ENCODE results near the gene ORM1. TPM values are rescaled to one million over a fixed set of nuclear protein-coding genes. Genes with fewer than 3 reads are reported as not detected.
A peak's percentile ranks its signal among the peaks of the same experiment; 100 is the strongest.

Gene ORM1
- total and polyA plus RNA-seq, 7 experiments from 2014 or later = 0.29 TPM; not detected in 6

DNA sequence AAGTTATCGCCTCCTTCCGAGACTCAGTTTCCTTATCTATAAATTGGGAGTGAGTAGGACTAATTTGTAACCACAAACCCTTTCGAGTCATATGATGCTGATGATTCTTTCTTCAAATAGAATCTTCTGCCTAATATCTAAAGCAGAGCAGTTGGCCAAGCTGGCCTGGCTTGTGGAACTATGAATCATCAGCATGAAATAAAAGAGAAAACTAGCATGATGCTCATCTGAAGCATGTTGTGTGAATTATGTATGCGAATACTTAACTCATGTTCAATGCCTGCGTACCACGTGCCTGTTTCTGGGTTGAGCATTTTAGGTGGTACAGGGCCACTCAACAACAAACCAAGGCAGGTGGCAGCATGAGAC, 15.0 kb upstream of the ORM1 start:
- Histone ChIP-seq H3K27ac (ENCODE audit: low read depth, low read length) (no peak overlapping the region), H3K4me1 (ENCODE audit: control insufficient read depth in 2 of 2, insufficient read depth in 2 of 2, low read length in 2 of 2) (no peaks in the 10 kb centered on the region), H3K4me3 (ENCODE audit: low read length) (no peak overlapping the region), H3K9me3 (ENCODE audit: control insufficient read depth in 2 of 3, low read length in 3 of 3) (no peaks in the 10 kb centered on the region), H3K36me3 (ENCODE audit: control insufficient read depth in 2 of 3, insufficient read depth in 3 of 3, low read length in 3 of 3) (no peaks in the 10 kb centered on the region), H3K27me3 (ENCODE audit: control insufficient read depth in 2 of 2, insufficient read depth in 2 of 2, low read length in 2 of 2) (no peaks in the 10 kb centered on the region)
- H3K36me3 Mint-ChIP-seq = no peaks in the 10 kb centered on the region
- intact Hi-C loops (cut with micrococcal nuclease) = no loop called here
- DNase-seq (no peak), ATAC-seq (no peak)
- peak overlapping the region in 1 of 9 donors; percentile 64 for H3K27ac Mint-ChIP-seq
- H3K27me3 Mint-ChIP-seq = no peaks in the 10 kb centered on the region
- no peaks in the 10 kb centered on the region for H3K9me3 Mint-ChIP-seq
- POLR2A ChIA-PET = no interaction called here
- H3K4me1 Mint-ChIP-seq = peaks cover 0 to 16% (median 4%) of the 10 kb centered on the region in 7 donors
- CTCF ChIA-PET = interaction anchor here (0.7 to 1.2 kb wide), 2 partner anchors 20 to 467 kb away, joined by 3 read pairs; no protein-coding TSS in a partner anchor
- H3K4me3 Mint-ChIP-seq = no peak overlapping the region

DNA sequence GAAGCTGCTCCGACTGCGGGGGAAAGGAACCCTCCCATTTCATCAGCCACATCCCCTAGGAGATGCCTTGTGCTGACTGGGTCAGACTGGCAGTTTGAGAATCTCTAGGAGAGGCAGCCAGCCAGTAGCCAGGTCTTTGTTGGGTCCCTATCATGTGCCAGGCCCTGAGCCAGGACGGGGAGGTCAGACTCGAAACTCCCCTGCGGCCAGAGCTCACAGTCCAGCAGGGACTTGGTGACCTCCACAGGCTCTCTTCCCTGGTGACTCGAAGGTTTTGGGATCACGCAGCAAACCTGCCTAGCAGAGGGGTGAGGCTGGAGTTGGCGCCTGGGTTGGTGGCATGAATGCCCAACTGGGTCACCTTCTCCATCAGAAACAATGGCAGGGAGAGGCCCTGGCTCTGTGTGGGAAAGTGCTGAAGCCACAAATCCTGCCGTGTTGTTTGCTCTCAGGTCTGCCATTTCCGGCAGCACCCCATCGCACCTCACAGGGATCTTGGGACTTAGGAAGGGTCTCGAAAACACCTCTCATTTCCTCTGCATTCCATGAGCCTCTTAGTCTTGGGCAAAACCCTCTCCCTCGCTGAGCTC, 14.4 kb upstream of the ORM1 start:
- H3K9me3 ChIP-seq (ENCODE audit: control insufficient read depth in 2 of 3, low read length in 3 of 3) = no peaks in the 10 kb centered on the region
- H3K4me3 ChIP-seq (ENCODE audit: low read length) = no peak overlapping the region
- DNase-seq (peak in 1 of 9 donors; percentile 17), ATAC-seq (no peak)
- H3K36me3 ChIP-seq (ENCODE audit: control insufficient read depth in 2 of 3, insufficient read depth in 3 of 3, low read length in 3 of 3) = no peaks in the 10 kb centered on the region
- peaks cover 0 to 16% (median 4%) of the 10 kb centered on the region in 7 donors for H3K4me1 Mint-ChIP-seq
- ChIA-PET POLR2A (no interaction called here), CTCF (interaction anchor here (0.7 to 1.2 kb wide), 2 partner anchors 21 to 467 kb away, joined by 3 read pairs; no protein-coding TSS in a partner anchor)
- no peak overlapping the region for H3K27ac Mint-ChIP-seq
- H3K36me3 Mint-ChIP-seq = no peaks in the 10 kb centered on the region
- no peaks in the 10 kb centered on the region for H3K27me3 Mint-ChIP-seq
- H3K27me3 ChIP-seq (ENCODE audit: control insufficient read depth in 2 of 2, insufficient read depth in 2 of 2, low read length in 2 of 2) = no peaks in the 10 kb centered on the region
- H3K27ac ChIP-seq (ENCODE audit: low read depth, low read length) = no peak overlapping the region
- H3K9me3 Mint-ChIP-seq = no peaks in the 10 kb centered on the region
- intact Hi-C loops (cut with micrococcal nuclease) = no loop called here
- H3K4me3 Mint-ChIP-seq = no peak overlapping the region
- no peaks in the 10 kb centered on the region for H3K4me1 ChIP-seq (ENCODE audit: control insufficient read depth in 2 of 2, insufficient read depth in 2 of 2, low read length in 2 of 2)

DNA sequence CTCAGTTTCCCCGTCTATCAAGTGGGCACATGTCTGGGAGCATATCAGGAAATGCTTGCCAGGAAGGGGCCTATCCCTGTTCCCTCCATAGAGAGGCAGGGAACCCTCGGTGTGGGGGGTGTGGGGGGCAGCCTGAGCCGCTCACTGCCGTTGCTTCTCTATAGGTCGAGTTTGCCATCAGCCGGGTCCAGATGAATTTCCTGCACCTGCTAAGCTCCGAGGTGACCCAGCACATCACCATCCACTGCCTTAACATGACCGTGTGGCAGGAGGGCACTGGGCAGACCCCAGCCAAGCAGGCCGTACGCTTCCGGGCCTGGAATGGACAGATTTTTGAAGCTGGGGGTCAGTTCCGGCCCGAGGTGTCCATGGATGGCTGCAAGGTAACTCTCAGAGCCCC, 13.8 kb upstream of the ORM1 start:
- Mint-ChIP-seq H3K4me1 (peaks cover 0 to 15% (median 4%) of the 10 kb centered on the region in 7 donors), H3K36me3 (no peaks in the 10 kb centered on the region), H3K27me3 (no peaks in the 10 kb centered on the region), H3K9me3 (no peaks in the 10 kb centered on the region), H3K27ac (no peak overlapping the region), H3K4me3 (no peak overlapping the region)
- ATAC-seq (no peak), DNase-seq (no peak)
- no peaks in the 10 kb centered on the region for H3K27me3 ChIP-seq (ENCODE audit: control insufficient read depth in 2 of 2, insufficient read depth in 2 of 2, low read length in 2 of 2)
- H3K4me3 ChIP-seq (ENCODE audit: low read length) = no peak overlapping the region
- H3K36me3 ChIP-seq (ENCODE audit: control insufficient read depth in 2 of 3, insufficient read depth in 3 of 3, low read length in 3 of 3) = no peaks in the 10 kb centered on the region
- no peaks in the 10 kb centered on the region for H3K9me3 ChIP-seq (ENCODE audit: control insufficient read depth in 2 of 3, low read length in 3 of 3)
- intact Hi-C loops (cut with micrococcal nuclease) = no loop called here
- POLR2A ChIA-PET = no interaction called here
- CTCF ChIA-PET = no interaction called here
- no peak overlapping the region for H3K27ac ChIP-seq (ENCODE audit: low read depth, low read length)
- H3K4me1 ChIP-seq (ENCODE audit: control insufficient read depth in 2 of 2, insufficient read depth in 2 of 2, low read length in 2 of 2) = no peaks in the 10 kb centered on the region

DNA sequence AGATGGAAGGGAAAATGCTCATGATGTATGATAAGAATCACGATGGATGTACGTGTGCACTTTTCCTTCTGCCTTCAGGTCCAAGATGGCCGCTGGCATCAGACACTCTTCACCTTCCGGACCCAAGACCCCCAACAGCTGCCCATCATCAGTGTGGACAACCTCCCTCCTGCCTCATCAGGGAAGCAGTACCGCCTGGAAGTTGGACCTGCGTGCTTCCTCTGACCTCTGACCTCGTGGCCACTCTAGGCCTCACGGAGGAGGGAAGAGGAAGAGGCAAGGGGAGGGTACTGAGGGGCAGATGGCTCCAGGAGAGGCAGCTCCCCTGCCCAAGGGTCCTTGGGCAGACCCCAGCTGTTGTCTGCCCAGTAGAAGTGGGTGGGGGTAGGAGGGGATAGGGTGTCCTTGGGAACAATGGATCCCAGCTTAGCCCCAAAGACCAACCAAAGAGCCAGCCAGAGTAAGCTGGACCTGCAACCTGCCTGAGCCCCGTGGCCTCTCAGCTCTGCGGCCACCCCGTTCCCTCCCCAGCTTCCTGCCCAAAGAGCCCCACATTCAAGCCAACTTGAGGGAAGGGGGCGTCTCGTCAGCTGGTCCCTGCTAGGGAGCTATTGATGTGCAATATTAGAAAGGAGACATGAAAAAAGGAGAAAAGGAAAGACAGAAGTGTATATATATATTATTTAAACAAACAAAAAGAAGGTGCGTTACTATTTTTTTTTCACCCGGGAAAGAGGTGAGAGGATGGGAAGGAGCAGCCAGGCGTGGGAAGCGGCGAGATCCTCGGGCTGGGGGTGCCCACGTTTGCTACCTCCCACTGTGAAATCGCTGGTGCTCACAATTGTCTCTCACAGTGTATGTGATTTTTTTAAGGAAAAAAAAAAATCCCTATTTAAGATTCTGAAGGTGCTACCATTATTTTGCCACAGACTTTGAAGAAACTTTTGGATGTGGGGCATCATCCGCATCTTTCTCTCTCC, 12.1 kb upstream of the ORM1 start:
- Mint-ChIP-seq H3K36me3 (no peaks in the 10 kb centered on the region), H3K4me1 (peaks cover 0 to 5% (median under 1%) of the 10 kb centered on the region in 7 donors), H3K27ac (peak overlapping the region in 1 of 9 donors; percentile 10), H3K9me3 (no peaks in the 10 kb centered on the region), H3K4me3 (no peak overlapping the region), H3K27me3 (no peaks in the 10 kb centered on the region)
- H3K4me3 ChIP-seq (ENCODE audit: low read length) = no peak overlapping the region
- DNase-seq = peak in 1 of 9 donors; percentile 16
- no peak overlapping the region for H3K27ac ChIP-seq (ENCODE audit: low read depth, low read length)
- no peaks in the 10 kb centered on the region for H3K9me3 ChIP-seq (ENCODE audit: control insufficient read depth in 2 of 3, low read length in 3 of 3)
- no peaks in the 10 kb centered on the region for H3K27me3 ChIP-seq (ENCODE audit: control insufficient read depth in 2 of 2, insufficient read depth in 2 of 2, low read length in 2 of 2)
- H3K36me3 ChIP-seq (ENCODE audit: control insufficient read depth in 2 of 3, insufficient read depth in 3 of 3, low read length in 3 of 3) = no peaks in the 10 kb centered on the region
- intact Hi-C loops (cut with micrococcal nuclease) = no loop called here
- ChIA-PET POLR2A (interaction anchor here (0.5 kb wide), 1 partner anchor 9 kb away, joined by 3 read pairs; no protein-coding TSS in a partner anchor), CTCF (no interaction called here)
- ATAC-seq = no peak
- H3K4me1 ChIP-seq (ENCODE audit: control insufficient read depth in 2 of 2, insufficient read depth in 2 of 2, low read length in 2 of 2) = no peaks in the 10 kb centered on the region

DNA sequence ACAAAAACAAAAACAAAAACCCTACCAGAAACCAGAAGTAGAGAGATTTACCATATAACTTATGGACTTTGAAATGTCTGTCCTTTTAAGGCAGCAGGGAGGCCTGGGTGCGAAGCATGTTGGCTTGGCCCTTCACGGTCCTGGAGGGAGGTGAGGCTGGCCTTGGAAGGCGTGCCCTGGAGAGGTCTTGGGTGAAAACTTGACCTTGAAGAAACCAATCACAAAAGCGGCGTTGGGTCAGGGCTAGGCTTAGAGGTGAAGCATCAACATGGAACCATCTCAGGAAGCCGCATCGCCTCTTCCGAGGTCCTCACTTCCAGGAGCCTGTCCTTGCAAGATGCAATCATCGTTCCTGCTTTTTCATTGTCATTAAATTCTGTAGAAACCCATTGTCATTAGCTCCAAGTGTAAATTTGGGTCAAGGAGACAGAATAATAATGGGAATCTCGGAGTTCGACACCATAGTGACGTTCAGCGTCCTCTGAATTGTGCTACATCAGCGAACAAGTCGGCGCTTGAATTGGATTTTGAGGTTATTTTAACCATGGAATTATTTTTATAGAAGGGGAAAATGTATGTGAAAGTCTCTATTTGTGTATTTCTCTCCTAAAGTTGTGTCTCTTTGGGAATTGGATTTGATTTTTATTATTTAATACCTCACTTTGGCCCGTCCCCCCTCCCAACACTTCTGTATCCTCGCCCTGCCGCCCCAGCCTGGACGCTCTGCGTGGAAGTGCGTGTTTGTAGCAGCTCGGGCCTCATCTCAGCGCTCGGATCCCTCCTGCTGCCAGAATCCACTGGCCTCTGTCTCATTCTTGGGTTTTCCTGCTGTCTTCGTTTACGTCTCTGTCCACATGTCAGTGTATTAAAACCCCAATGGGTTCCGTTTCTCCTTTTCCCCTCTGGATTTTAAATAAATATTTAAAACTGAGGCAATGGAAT, 11.1 kb upstream of the ORM1 start:
- Mint-ChIP-seq H3K4me3 (no peak overlapping the region), H3K9me3 (no peaks in the 10 kb centered on the region), H3K27ac (no peak overlapping the region), H3K27me3 (no peaks in the 10 kb centered on the region), H3K4me1 (peaks cover 0 to 3% (median 0%) of the 10 kb centered on the region in 7 donors), H3K36me3 (no peaks in the 10 kb centered on the region)
- Histone ChIP-seq H3K9me3 (ENCODE audit: control insufficient read depth in 2 of 3, low read length in 3 of 3) (no peaks in the 10 kb centered on the region), H3K4me1 (ENCODE audit: control insufficient read depth in 2 of 2, insufficient read depth in 2 of 2, low read length in 2 of 2) (no peaks in the 10 kb centered on the region), H3K36me3 (ENCODE audit: control insufficient read depth in 2 of 3, insufficient read depth in 3 of 3, low read length in 3 of 3) (no peaks in the 10 kb centered on the region), H3K27ac (ENCODE audit: low read depth, low read length) (no peak overlapping the region), H3K4me3 (ENCODE audit: low read length) (no peak overlapping the region), H3K27me3 (ENCODE audit: control insufficient read depth in 2 of 2, insufficient read depth in 2 of 2, low read length in 2 of 2) (no peaks in the 10 kb centered on the region)
- ATAC-seq (no peak), DNase-seq (peak in 1 of 9 donors; percentile 4)
- intact Hi-C loops (cut with micrococcal nuclease) = no loop called here
- ChIA-PET CTCF (no interaction called here), POLR2A (no interaction called here)

DNA sequence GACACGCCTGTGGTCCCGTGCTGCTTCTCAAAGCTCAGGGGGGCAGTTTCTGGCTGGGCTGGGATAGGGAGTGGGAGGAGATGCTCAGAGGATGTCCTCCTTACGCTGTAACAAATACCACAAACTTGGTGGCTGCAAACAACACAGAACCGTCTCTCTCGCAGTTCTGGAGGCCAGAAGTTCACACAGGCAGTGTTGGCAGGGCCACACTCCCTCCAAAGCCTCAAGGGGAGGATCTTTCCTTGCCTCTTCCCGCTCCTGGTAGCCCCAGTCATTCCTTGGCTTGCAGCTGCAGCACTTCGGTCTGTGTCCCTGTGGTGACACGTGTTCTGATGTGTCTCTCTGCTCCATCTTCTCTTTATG, 10.4 kb upstream of the ORM1 start:
- intact Hi-C loops (cut with micrococcal nuclease) = no loop called here

More for the DNA sequence above, 10.4 kb upstream of the ORM1 start:
- DNase-seq (peak in 1 of 9 donors; percentile 8), ATAC-seq (no peak)
- Histone ChIP-seq H3K27ac (ENCODE audit: low read depth, low read length) (no peak overlapping the region), H3K4me1 (ENCODE audit: control insufficient read depth in 2 of 2, insufficient read depth in 2 of 2, low read length in 2 of 2) (no peaks in the 10 kb centered on the region), H3K36me3 (ENCODE audit: control insufficient read depth in 2 of 3, insufficient read depth in 3 of 3, low read length in 3 of 3) (no peaks in the 10 kb centered on the region), H3K4me3 (ENCODE audit: low read length) (no peak overlapping the region), H3K27me3 (ENCODE audit: control insufficient read depth in 2 of 2, insufficient read depth in 2 of 2, low read length in 2 of 2) (no peaks in the 10 kb centered on the region), H3K9me3 (ENCODE audit: control insufficient read depth in 2 of 3, low read length in 3 of 3) (no peaks in the 10 kb centered on the region)
- Mint-ChIP-seq H3K27me3 (no peaks in the 10 kb centered on the region), H3K36me3 (no peaks in the 10 kb centered on the region), H3K9me3 (no peaks in the 10 kb centered on the region), H3K27ac (no peak overlapping the region), H3K4me3 (no peak overlapping the region), H3K4me1 (peaks cover 0 to 3% (median 0%) of the 10 kb centered on the region in 7 donors)
- CTCF ChIA-PET = no interaction called here
- POLR2A ChIA-PET = no interaction called here
